ENCODE measurements around the gene VIPAS39. TPM values are rescaled to one million over a fixed set of nuclear protein-coding genes. Genes with fewer than 3 reads are reported as not detected.
"Not testable (repeated sequence)": the region's sequence is repeated elsewhere in the genome, so short reads cannot be mapped to it uniquely, and the experiment has no call there.

Gene VIPAS39
- total and polyA plus RNA-seq, 5 donors from 2014 or later: 12.4 to 16.6 (median 14.3) TPM

- not testable (repeated sequence) for H3K4me3 ChIP-seq (ENCODE audit: low read depth, low read length); H3K27me3 Mint-ChIP-seq; ATAC-seq (ENCODE audit: low read depth in 2 of 2); H3K4me1 ChIP-seq (ENCODE audit: control insufficient read depth, insufficient read depth, low read length, poor library complexity, severe bottlenecking); H3K4me3 Mint-ChIP-seq; H3K4me1 Mint-ChIP-seq; H3K36me3 Mint-ChIP-seq; H3K27ac ChIP-seq (ENCODE audit: insufficient read depth, low read length, poor library complexity, severe bottlenecking); H3K36me3 ChIP-seq (ENCODE audit: control insufficient read depth, insufficient read depth, low read length); DNase-seq; H3K27me3 ChIP-seq (ENCODE audit: control insufficient read depth, insufficient read depth, low read length); H3K27ac Mint-ChIP-seq
- peaks cover 6 to 14% of the 10 kb centered on the region in 2 experiments for H3K9me3 ChIP-seq (ENCODE audit: control insufficient read depth in 2 of 2, low read length in 2 of 2)
- H3K9me3 Mint-ChIP-seq: peaks cover 2 to 20% (median 8%) of the 10 kb centered on the region in 7 donors
Measured at GRCh38 chr14:77416098-77416497, 41.3 kb downstream of the VIPAS39 start.

DNA sequence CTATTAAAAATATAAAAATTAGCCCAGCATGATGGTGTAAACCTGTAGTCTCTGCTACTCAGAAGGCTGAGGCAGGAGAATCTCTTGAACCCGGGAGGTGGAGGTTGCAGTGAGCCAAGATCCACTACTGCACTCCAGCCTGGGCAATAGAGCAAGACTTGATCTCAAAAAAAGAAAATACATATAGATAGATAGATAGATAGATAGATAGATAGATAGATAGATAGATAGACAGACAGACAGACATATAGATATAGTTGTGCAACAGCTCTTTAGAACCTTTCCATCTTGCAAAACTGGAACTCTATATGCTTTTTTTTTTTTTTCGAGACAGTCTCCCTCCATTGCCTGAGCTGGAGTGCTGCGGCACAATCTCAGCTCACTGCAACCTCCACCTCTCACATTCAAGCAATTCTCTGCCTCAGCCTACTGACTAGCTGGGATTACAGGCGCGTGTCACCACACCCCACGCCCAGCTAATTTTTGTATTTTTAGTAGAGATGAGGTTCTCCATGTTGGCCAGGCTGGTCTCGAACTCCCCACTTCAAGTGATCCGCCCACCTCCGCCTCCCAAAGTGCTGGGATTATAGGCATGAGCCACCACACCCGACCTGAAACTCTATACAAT, 41.9 kb downstream of the VIPAS39 start:
- H3K36me3 ChIP-seq (ENCODE audit: control insufficient read depth, insufficient read depth, low read length): not testable (repeated sequence)
- H3K9me3 Mint-ChIP-seq: peaks cover 2 to 17% (median 8%) of the 10 kb centered on the region in 7 donors

GRCh38 chr14:77409131-77409533, 48.3 kb downstream of the VIPAS39 start:
- Mint-ChIP-seq H3K4me1 (peaks cover 0 to 6% (median 1%) of the 10 kb centered on the region in 4 donors), H3K27ac (no peak overlapping the region), H3K36me3 (peaks cover 3% of the 10 kb centered on the region), H3K4me3 (no peak overlapping the region), H3K9me3 (no peaks in the 10 kb centered on the region), H3K27me3 (peaks cover 4% of the 10 kb centered on the region)
- Histone ChIP-seq H3K4me1 (ENCODE audit: control insufficient read depth, insufficient read depth, low read length, poor library complexity, severe bottlenecking) (no peaks in the 10 kb centered on the region), H3K27ac (ENCODE audit: insufficient read depth, low read length, poor library complexity, severe bottlenecking) (no peak overlapping the region), H3K9me3 (ENCODE audit: control insufficient read depth in 2 of 2, low read length in 2 of 2) (no peaks in the 10 kb centered on the region), H3K36me3 (ENCODE audit: control insufficient read depth, insufficient read depth, low read length) (no peaks in the 10 kb centered on the region), H3K4me3 (ENCODE audit: low read depth, low read length) (no peak overlapping the region), H3K27me3 (ENCODE audit: control insufficient read depth, insufficient read depth, low read length) (no peaks in the 10 kb centered on the region)
- DNase-seq (peak in 1 of 3 donors; percentile 40), ATAC-seq (ENCODE audit: low read depth in 2 of 2) (no peak)

More for the DNA sequence above, 41.9 kb downstream of the VIPAS39 start:
- not testable (repeated sequence) for ATAC-seq (ENCODE audit: low read depth in 2 of 2); H3K4me3 Mint-ChIP-seq; H3K4me1 Mint-ChIP-seq; H3K27ac Mint-ChIP-seq; DNase-seq; H3K27ac ChIP-seq (ENCODE audit: insufficient read depth, low read length, poor library complexity, severe bottlenecking); H3K36me3 Mint-ChIP-seq; H3K4me3 ChIP-seq (ENCODE audit: low read depth, low read length); H3K4me1 ChIP-seq (ENCODE audit: control insufficient read depth, insufficient read depth, low read length, poor library complexity, severe bottlenecking); H3K27me3 Mint-ChIP-seq; H3K27me3 ChIP-seq (ENCODE audit: control insufficient read depth, insufficient read depth, low read length)
- H3K9me3 ChIP-seq (ENCODE audit: control insufficient read depth in 2 of 2, low read length in 2 of 2): peaks cover 6 to 14% of the 10 kb centered on the region in 2 experiments

DNA sequence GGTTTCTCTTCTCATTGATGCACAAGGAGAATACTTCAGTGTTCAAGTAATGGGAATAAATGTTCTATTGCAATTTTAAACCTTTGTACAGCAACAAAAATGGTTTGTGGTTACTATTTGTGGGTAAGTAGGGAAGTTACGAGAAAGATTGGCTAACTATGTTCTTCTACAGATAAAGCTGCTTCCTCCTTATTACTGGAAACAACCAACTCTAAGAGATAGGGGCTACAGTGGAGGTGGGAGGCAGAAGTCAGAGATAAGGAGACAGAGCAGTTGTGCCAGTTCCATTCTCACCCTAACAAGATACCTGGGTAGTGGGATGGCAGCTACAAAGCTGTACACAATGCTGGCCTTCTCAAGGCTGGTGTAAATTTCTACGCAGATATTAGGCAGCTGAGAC, 50.2 kb downstream of the VIPAS39 start:
- no peak overlapping the region for H3K4me3 ChIP-seq (ENCODE audit: low read depth, low read length)
- Mint-ChIP-seq H3K36me3 (peaks cover 3% of the 10 kb centered on the region), H3K4me3 (no peak overlapping the region), H3K27me3 (no peaks in the 10 kb centered on the region), H3K9me3 (no peaks in the 10 kb centered on the region), H3K4me1 (peaks cover 0 to 6% (median 1%) of the 10 kb centered on the region in 4 donors), H3K27ac (peak overlapping the region in 1 of 3 donors; percentile 48)
- ATAC-seq (ENCODE audit: low read depth in 2 of 2) (no peak), DNase-seq (no peak)
- H3K36me3 ChIP-seq (ENCODE audit: control insufficient read depth, insufficient read depth, low read length): no peaks in the 10 kb centered on the region
- H3K4me1 ChIP-seq (ENCODE audit: control insufficient read depth, insufficient read depth, low read length, poor library complexity, severe bottlenecking): no peaks in the 10 kb centered on the region
- no peaks in the 10 kb centered on the region for H3K9me3 ChIP-seq (ENCODE audit: control insufficient read depth in 2 of 2, low read length in 2 of 2)
- no peaks in the 10 kb centered on the region for H3K27me3 ChIP-seq (ENCODE audit: control insufficient read depth, insufficient read depth, low read length)
- no peak overlapping the region for H3K27ac ChIP-seq (ENCODE audit: insufficient read depth, low read length, poor library complexity, severe bottlenecking)

DNA sequence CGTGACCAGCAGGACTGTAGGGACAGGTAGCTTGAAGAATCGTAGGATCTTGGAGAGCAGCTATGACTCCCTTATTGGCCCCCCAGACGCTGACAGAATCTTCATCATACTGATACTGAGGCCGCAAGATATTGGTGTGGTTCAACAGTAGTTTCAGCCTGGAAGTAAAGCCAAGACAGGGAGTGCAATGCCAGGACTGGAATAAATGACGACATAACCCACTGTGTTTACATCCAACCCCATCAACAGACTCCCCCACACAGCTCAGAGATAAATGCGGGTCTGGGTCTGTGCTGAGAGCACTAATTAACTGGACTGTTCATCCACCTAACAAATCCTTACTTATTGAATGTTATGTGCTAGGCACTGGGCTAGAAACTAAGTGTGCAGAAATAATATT, 50.7 kb downstream of the VIPAS39 start:
- Histone ChIP-seq H3K36me3 (ENCODE audit: control insufficient read depth, insufficient read depth, low read length) (no peaks in the 10 kb centered on the region), H3K4me1 (ENCODE audit: control insufficient read depth, insufficient read depth, low read length, poor library complexity, severe bottlenecking) (no peaks in the 10 kb centered on the region), H3K27me3 (ENCODE audit: control insufficient read depth, insufficient read depth, low read length) (no peaks in the 10 kb centered on the region), H3K27ac (ENCODE audit: insufficient read depth, low read length, poor library complexity, severe bottlenecking) (no peak overlapping the region), H3K4me3 (ENCODE audit: low read depth, low read length) (no peak overlapping the region), H3K9me3 (ENCODE audit: control insufficient read depth in 2 of 2, low read length in 2 of 2) (no peaks in the 10 kb centered on the region)
- Mint-ChIP-seq H3K4me3 (no peak overlapping the region), H3K36me3 (peaks cover 3% of the 10 kb centered on the region), H3K27ac (no peak overlapping the region), H3K4me1 (peaks cover 0 to 6% (median 1%) of the 10 kb centered on the region in 4 donors), H3K27me3 (no peaks in the 10 kb centered on the region), H3K9me3 (no peaks in the 10 kb centered on the region)
- ATAC-seq (ENCODE audit: low read depth in 2 of 2) (no peak), DNase-seq (no peak)

- Histone ChIP-seq H3K36me3 (ENCODE audit: control insufficient read depth, insufficient read depth, low read length) (no peaks in the 10 kb centered on the region), H3K9me3 (ENCODE audit: control insufficient read depth in 2 of 2, low read length in 2 of 2) (no peaks in the 10 kb centered on the region), H3K4me1 (ENCODE audit: control insufficient read depth, insufficient read depth, low read length, poor library complexity, severe bottlenecking) (no peaks in the 10 kb centered on the region), H3K27me3 (ENCODE audit: control insufficient read depth, insufficient read depth, low read length) (no peaks in the 10 kb centered on the region), H3K27ac (ENCODE audit: insufficient read depth, low read length, poor library complexity, severe bottlenecking) (no peak overlapping the region), H3K4me3 (ENCODE audit: low read depth, low read length) (no peak overlapping the region)
- Mint-ChIP-seq H3K36me3 (peaks cover 3% of the 10 kb centered on the region), H3K4me3 (no peak overlapping the region), H3K9me3 (no peaks in the 10 kb centered on the region), H3K27ac (no peak overlapping the region), H3K27me3 (no peaks in the 10 kb centered on the region), H3K4me1 (peaks cover 0 to 6% (median 1%) of the 10 kb centered on the region in 4 donors)
- ATAC-seq (ENCODE audit: low read depth in 2 of 2) (no peak), DNase-seq (no peak)
Measured at GRCh38 chr14:77406086-77406485, 51.3 kb downstream of the VIPAS39 start.

DNA sequence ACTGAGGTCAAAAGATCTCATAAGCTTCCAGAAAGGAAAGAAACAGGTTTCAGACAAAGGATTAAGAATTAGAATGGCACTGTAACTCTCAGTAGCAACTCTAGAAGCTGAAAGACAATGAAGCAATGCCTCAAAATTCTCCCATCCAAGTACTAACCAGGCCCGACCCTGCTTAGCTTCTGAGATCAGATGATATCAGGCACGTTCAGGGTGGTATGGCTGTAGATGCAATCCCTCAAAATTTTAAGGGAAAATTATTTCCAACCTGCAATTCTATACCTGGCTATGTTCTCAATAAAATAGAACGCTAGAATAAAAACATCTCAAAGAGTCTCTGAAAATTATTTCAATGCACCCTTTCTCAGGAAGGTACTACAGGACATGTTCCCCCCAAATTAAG, 53.6 kb downstream of the VIPAS39 start:
- H3K4me1 Mint-ChIP-seq: peaks cover 0 to 6% (median 1%) of the 10 kb centered on the region in 4 donors
- no peaks in the 10 kb centered on the region for H3K4me1 ChIP-seq (ENCODE audit: control insufficient read depth, insufficient read depth, low read length, poor library complexity, severe bottlenecking)
- H3K36me3 ChIP-seq (ENCODE audit: control insufficient read depth, insufficient read depth, low read length): no peaks in the 10 kb centered on the region
- no peaks in the 10 kb centered on the region for H3K9me3 Mint-ChIP-seq
- H3K27me3 ChIP-seq (ENCODE audit: control insufficient read depth, insufficient read depth, low read length): no peaks in the 10 kb centered on the region
- H3K36me3 Mint-ChIP-seq: peaks cover 14% of the 10 kb centered on the region
- no peak overlapping the region for H3K27ac ChIP-seq (ENCODE audit: insufficient read depth, low read length, poor library complexity, severe bottlenecking)
- DNase-seq (no peak), ATAC-seq (ENCODE audit: low read depth in 2 of 2) (no peak)
- H3K9me3 ChIP-seq (ENCODE audit: control insufficient read depth in 2 of 2, low read length in 2 of 2): no peaks in the 10 kb centered on the region
- H3K4me3 Mint-ChIP-seq: no peak overlapping the region
- H3K27me3 Mint-ChIP-seq: no peaks in the 10 kb centered on the region
- no peak overlapping the region for H3K4me3 ChIP-seq (ENCODE audit: low read depth, low read length)
- no peak overlapping the region for H3K27ac Mint-ChIP-seq

DNA sequence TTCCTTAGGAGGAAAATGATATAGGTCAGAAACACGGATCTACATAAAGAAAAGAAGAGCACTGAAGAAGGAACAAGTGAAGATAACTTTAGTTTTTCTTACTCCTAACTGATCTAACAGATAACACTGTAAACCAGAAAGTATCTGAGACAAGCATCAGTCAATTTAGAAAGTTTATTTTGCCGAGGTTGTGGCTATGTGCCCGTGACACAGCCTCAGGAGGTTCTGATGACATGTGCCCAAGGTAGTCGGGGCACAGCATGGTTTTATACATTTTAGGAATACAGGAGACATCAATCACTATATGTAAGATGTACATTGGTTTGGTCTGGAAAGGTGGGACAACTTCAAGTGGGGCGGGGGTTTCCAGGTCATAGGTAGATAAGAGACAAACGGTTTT, 57.2 kb downstream of the VIPAS39 start:
- DNase-seq (no peak), ATAC-seq (ENCODE audit: low read depth in 2 of 2) (no peak)
- H3K36me3 ChIP-seq (ENCODE audit: control insufficient read depth, insufficient read depth, low read length): no peaks in the 10 kb centered on the region
- no peaks in the 10 kb centered on the region for H3K9me3 ChIP-seq (ENCODE audit: control insufficient read depth in 2 of 2, low read length in 2 of 2)
- Mint-ChIP-seq H3K27ac (no peak overlapping the region), H3K27me3 (no peaks in the 10 kb centered on the region), H3K4me1 (no peaks in the 10 kb centered on the region), H3K4me3 (no peak overlapping the region), H3K36me3 (peaks cover 14% of the 10 kb centered on the region), H3K9me3 (no peaks in the 10 kb centered on the region)
- no peak overlapping the region for H3K27ac ChIP-seq (ENCODE audit: insufficient read depth, low read length, poor library complexity, severe bottlenecking)
- H3K4me3 ChIP-seq (ENCODE audit: low read depth, low read length): no peak overlapping the region
- H3K4me1 ChIP-seq (ENCODE audit: control insufficient read depth, insufficient read depth, low read length, poor library complexity, severe bottlenecking): no peaks in the 10 kb centered on the region
- no peaks in the 10 kb centered on the region for H3K27me3 ChIP-seq (ENCODE audit: control insufficient read depth, insufficient read depth, low read length)
